ENCODE data around the gene RMND5A. TPM values are rescaled to one million over a fixed set of nuclear protein-coding genes. Genes with fewer than 3 reads are reported as not detected.

RMND5A gene
- polyA plus RNA-seq, 3 donors, result 6.2 to 16.3 (median 9.9) TPM

GRCh38 chr2:86751778-86752177 lies 31.7 kb downstream of the RMND5A start:
- 88 to 100% (median 97%) methylated on average over 1 of the region's 1 CpG for WGBS, 3 donors
- H3K27ac ChIP-seq (ENCODE audit: low read depth, low read length), result no peak overlapping the region

GRCh38 chr2:86752934-86753333 lies 32.8 kb downstream of the RMND5A start:
- WGBS, 3 donors, result 92 to 98% (median 97%) methylated on average over 3 of the region's 3 CpGs

GRCh38 chr2:86753606-86754005 lies 33.5 kb downstream of the RMND5A start:
- no peak overlapping the region for H3K27ac ChIP-seq (ENCODE audit: low read depth, low read length)

More at GRCh38 chr2:86752934-86753333, 32.8 kb downstream of the RMND5A start:
- H3K27ac ChIP-seq (ENCODE audit: low read depth, low read length), result no peak overlapping the region

GRCh38 chr2:86758405-86758804 lies 38.3 kb downstream of the RMND5A start:
- WGBS, 3 donors, result 94 to 95% (median 94%) methylated on average over 3 of the region's 3 CpGs
- no peak overlapping the region for H3K27ac ChIP-seq (ENCODE audit: low read depth, low read length)

GRCh38 chr2:86760371-86760770 lies 40.3 kb downstream of the RMND5A start:
- H3K27ac ChIP-seq (ENCODE audit: low read depth, low read length), result no peak overlapping the region
- 83 to 96% (median 90%) methylated on average over 4 of the region's 4 CpGs for WGBS, 3 donors

GRCh38 chr2:86764661-86765309 lies 44.7 kb downstream of the RMND5A start:
- 72 to 81% (median 80%) methylated on average over 4 of the region's 4 CpGs for WGBS, 3 donors
- no peak overlapping the region for H3K27ac ChIP-seq (ENCODE audit: low read depth, low read length)

GRCh38 chr2:86765310-86765695 lies 45.2 kb downstream of the RMND5A start:
- 57 to 78% (median 76%) methylated on average over 1 of the region's 1 CpG for WGBS, 3 donors
- H3K27ac ChIP-seq (ENCODE audit: low read depth, low read length), result no peak overlapping the region

- 76 to 88% (median 76%) methylated on average over 5 of the region's 5 CpGs for WGBS, 3 donors
- H3K27ac ChIP-seq (ENCODE audit: low read depth, low read length), result no peak overlapping the region
These were observed 48.3 kb downstream of the RMND5A start for GRCh38 chr2:86768189-86768949.

- WGBS, 3 donors, result 86 to 94% (median 89%) methylated on average over 4 of the region's 4 CpGs
- no peak overlapping the region for H3K27ac ChIP-seq (ENCODE audit: low read depth, low read length)
These were observed 49.7 kb downstream of the RMND5A start for GRCh38 chr2:86769838-86770237.

- 68 to 93% (median 91%) methylated on average over 6 of the region's 6 CpGs for WGBS, 3 donors
- no peak overlapping the region for H3K27ac ChIP-seq (ENCODE audit: low read depth, low read length)
These were observed 50.8 kb downstream of the RMND5A start for GRCh38 chr2:86770816-86771301.

- 64 to 77% (median 75%) methylated on average over 5 of the region's 5 CpGs for WGBS, 3 donors
- no peak overlapping the region for H3K27ac ChIP-seq (ENCODE audit: low read depth, low read length)
These were observed 52.5 kb downstream of the RMND5A start for GRCh38 chr2:86772611-86773010.

GRCh38 chr2:86774862-86775261 lies 54.8 kb downstream of the RMND5A start:
- 74 to 77% (median 75%) methylated on average over 5 of the region's 5 CpGs for WGBS, 3 donors

GRCh38 chr2:86775338-86775737 lies 55.2 kb downstream of the RMND5A start:
- no peak overlapping the region for H3K27ac ChIP-seq (ENCODE audit: low read depth, low read length)
- 40 to 50% (median 46%) methylated on average over 4 of the region's 4 CpGs for WGBS, 3 donors

More at GRCh38 chr2:86774862-86775261, 54.8 kb downstream of the RMND5A start:
- H3K27ac ChIP-seq (ENCODE audit: low read depth, low read length), result no peak overlapping the region

GRCh38 chr2:86776532-86776931 lies 56.4 kb downstream of the RMND5A start:
- 86 to 96% (median 86%) methylated on average over 7 of the region's 7 CpGs for whole genome bisulfite sequencing, 3 donors
- H3K27ac ChIP-seq (ENCODE audit: low read depth, low read length), result no peak overlapping the region

- H3K27ac ChIP-seq (ENCODE audit: low read depth, low read length), result no peak overlapping the region
- WGBS, 3 donors, result 29 to 61% (median 41%) methylated on average over 2 of the region's 2 CpGs
These were observed 58.9 kb downstream of the RMND5A start for GRCh38 chr2:86778957-86779356.

- no peak overlapping the region for H3K27ac ChIP-seq (ENCODE audit: low read depth, low read length)
- 61 to 78% (median 75%) methylated on average over 3 of the region's 3 CpGs for WGBS, 3 donors
These were observed 59.9 kb downstream of the RMND5A start for GRCh38 chr2:86779971-86780370.

- no peak overlapping the region for H3K27ac ChIP-seq (ENCODE audit: low read depth, low read length)
- 59 to 80% (median 60%) methylated on average over 9 of the region's 9 CpGs for WGBS, 3 donors
These were observed 61.3 kb downstream of the RMND5A start for GRCh38 chr2:86781363-86781762.

- H3K27ac ChIP-seq (ENCODE audit: low read depth, low read length), result no peak overlapping the region
- 85 to 90% (median 90%) methylated on average over 7 of the region's 7 CpGs for WGBS, 3 donors
These were observed 62.7 kb downstream of the RMND5A start for GRCh38 chr2:86782748-86783147.

- 70 to 78% (median 74%) methylated on average over 8 of the region's 8 CpGs for WGBS, 3 donors
- H3K27ac ChIP-seq (ENCODE audit: low read depth, low read length), result no peak overlapping the region
These were observed 63.7 kb downstream of the RMND5A start for GRCh38 chr2:86783615-86784339.
